MM.1S (cell line): ENCODE results near the gene NINL.

Experiments
- DNase-seq: peaks from one replicate; pipeline ENCODE4 v3.0.0-alpha.2; 2015
- H2AFZ ChIP-seq: fragments of 300-600 bp; sonication (generic); 2 replicates; pipeline ENCODE4 v1.6.0; 2016; ENCODE audit warnings: antibody characterized with exemption, low read length
- H3F3A ChIP-seq: fragments of 300-600 bp; sonication (generic); 2 replicates; pipeline ENCODE4 v1.6.1; 2016; ENCODE audit warnings: mild to moderate bottlenecking, antibody characterized with exemption, low read length, moderate library complexity, mixed read lengths; ENCODE audit not compliant: insufficient read depth
- H3K27ac ChIP-seq: fragments of 300-600 bp; sonication (generic); 2 replicates; pipeline ENCODE4 v1.5.1; 2016; ENCODE audit warnings: mild to moderate bottlenecking, low read length
- H3K27me3 ChIP-seq: fragments of 300-600 bp; sonication (generic); replicated peaks from 2 replicates; pipeline ENCODE4 v1.6.0; 2016; ENCODE audit warnings: low read length; ENCODE audit not compliant: insufficient read depth
- H3K36me3 ChIP-seq: fragments of 300-600 bp; sonication (generic); replicated peaks from 2 replicates; pipeline ENCODE4 v1.6.1; 2016; ENCODE audit warnings: mild to moderate bottlenecking, low read length, mixed read lengths; ENCODE audit not compliant: insufficient read depth
- H3K4me1 ChIP-seq: fragments of 300-600 bp; sonication (generic); 2 replicates; pipeline ENCODE4 v1.6.1; 2016; ENCODE audit warnings: low read length, mixed read lengths
- H3K4me2 ChIP-seq: fragments of 300-600 bp; sonication (generic); 2 replicates; pipeline ENCODE4 v1.6.0; 2016; ENCODE audit warnings: low read depth, low read length
- H3K4me3 ChIP-seq: fragments of 300-600 bp; sonication (generic); 2 replicates; pipeline ENCODE4 v1.5.1; 2016; ENCODE audit warnings: low read length, mixed read lengths
- H3K79me2 ChIP-seq: fragments of 300-600 bp; sonication (generic); 2 replicates; pipeline ENCODE4 v1.6.1; 2016; ENCODE audit warnings: mixed run types, low read length, mixed read lengths
- H3K9ac ChIP-seq: fragments of 300-600 bp; sonication (generic); 2 replicates; pipeline ENCODE4 v1.6.1; 2016; ENCODE audit warnings: low read length, mixed read lengths
- H3K9me2 ChIP-seq: fragments of 300-600 bp; sonication (generic); replicated peaks from 2 replicates; pipeline ENCODE4 v1.6.1; 2016; ENCODE audit warnings: mild to moderate bottlenecking, low read length, mixed read lengths; ENCODE audit not compliant: insufficient read depth
- H3K9me3 ChIP-seq: fragments of 300-600 bp; sonication (generic); replicated peaks from 2 replicates; pipeline ENCODE4 v1.6.1; 2016; ENCODE audit warnings: mild to moderate bottlenecking, low read length, mixed read lengths; ENCODE audit not compliant: insufficient read depth
- H4K20me1 ChIP-seq: fragments of 300-600 bp; sonication (generic); 2 replicates; pipeline ENCODE4 v1.6.1; 2016; ENCODE audit warnings: mild to moderate bottlenecking, low read length, moderate library complexity, mixed read lengths; ENCODE audit not compliant: insufficient read depth
- CTCF ChIP-seq: fragments of 300-600 bp; sonication (generic); IDR thresholded peaks from 2 replicates; pipeline ENCODE4 v1.5.1; 2016; ENCODE audit warnings: antibody characterized with exemption, low read length, mixed read lengths
- EZH2 ChIP-seq: fragments of 300-600 bp; sonication (generic); optimal IDR thresholded peaks from 2 replicates; pipeline ENCODE3; 2017; ENCODE audit warnings: low read depth, mild to moderate bottlenecking, antibody characterized with exemption, low read length, mixed read lengths
- EZH2phosphoT487 ChIP-seq: fragments of 300-600 bp; sonication (generic); IDR thresholded peaks from 2 replicates; pipeline ENCODE4 v1.6.1; 2018; ENCODE audit warnings: antibody characterized with exemption, low read length

Gene NINL

GRCh38 chr20:25460566-25461280 is 124.6 kb downstream of the NINL start:
- no peaks in the 10 kb centered on the region for H3K27me3 ChIP-seq
- no peaks in the 10 kb centered on the region for H3K4me1 ChIP-seq
- H3K4me3 ChIP-seq = no peak overlapping the region
- H3F3A ChIP-seq = no peaks in the 10 kb centered on the region
- no peaks in the 10 kb centered on the region for H3K9me2 ChIP-seq
- no peak overlapping the region for H2AFZ ChIP-seq
- no peaks in the 10 kb centered on the region for H3K79me2 ChIP-seq
- no peaks in the 10 kb centered on the region for H3K9me3 ChIP-seq
- no peaks in the 10 kb centered on the region for H4K20me1 ChIP-seq
- H3K27ac ChIP-seq = no peak overlapping the region
- DNase-seq = no peak
- no peak overlapping the region for H3K4me2 ChIP-seq
- no peak overlapping the region for H3K9ac ChIP-seq
- TF ChIP-seq EZH2 (no peak), CTCF (no peak), EZH2phosphoT487 (no peak)
- H3K36me3 ChIP-seq = no peaks in the 10 kb centered on the region

GRCh38 chr20:25459916-25460535 is 125.3 kb downstream of the NINL start:
- Histone ChIP-seq H3K36me3 (no peaks in the 10 kb centered on the region), H3K9ac (no peak overlapping the region), H3K9me3 (no peaks in the 10 kb centered on the region), H2AFZ (no peak overlapping the region), H3K27me3 (no peaks in the 10 kb centered on the region), H3K9me2 (no peaks in the 10 kb centered on the region), H3K27ac (no peak overlapping the region), H3K4me2 (no peak overlapping the region), H3K79me2 (no peaks in the 10 kb centered on the region), H3K4me1 (no peaks in the 10 kb centered on the region), H4K20me1 (no peaks in the 10 kb centered on the region), H3K4me3 (no peak overlapping the region), H3F3A (no peaks in the 10 kb centered on the region)
- DNase-seq = no peak
- TF ChIP-seq EZH2 (no peak), EZH2phosphoT487 (no peak), CTCF (no peak)

- TF ChIP-seq CTCF (no peak), EZH2phosphoT487 (no peak), EZH2 (no peak)
- Histone ChIP-seq H3K4me2 (no peak overlapping the region), H3K9ac (no peak overlapping the region), H4K20me1 (no peaks in the 10 kb centered on the region), H3K79me2 (no peaks in the 10 kb centered on the region), H3K9me3 (no peaks in the 10 kb centered on the region), H3K9me2 (no peaks in the 10 kb centered on the region), H3K27ac (no peak overlapping the region), H3K36me3 (no peaks in the 10 kb centered on the region), H3F3A (no peaks in the 10 kb centered on the region), H2AFZ (no peak overlapping the region), H3K27me3 (no peaks in the 10 kb centered on the region), H3K4me3 (no peak overlapping the region), H3K4me1 (no peaks in the 10 kb centered on the region)
- no peak for DNase-seq
These were observed 126.1 kb downstream of the NINL start for GRCh38 chr20:25459111-25459830.
